HepG2 (cell line): ENCODE data around the gene TMEM204. TPM values are rescaled to one million over a fixed set of nuclear protein-coding genes. Genes with fewer than 3 reads are reported as not detected.

ENCODE experiments used
- ATAC-seq: fragments of 200-7000 bp; cut with Tn5 transposase; 3 replicates; pipeline ENCODE4 v1.9.1; 2020; ENCODE audit warnings: mild to moderate bottlenecking, moderate library complexity
- BruUV-seq: library from RNA; stranded (reverse); fragments of 400-500 nt; replicated peaks from 2 replicates; lab custom pipeline; 2021; lab: Mats Ljungman, UMichigan
- CTCF ChIA-PET: fragments of 300-600 bp; formaldehyde crosslinking; extraction: SDS; loops from one replicate; lab custom pipeline; 2021; ENCODE audit warnings: low total read pairs, inconsistent platforms, low intra/inter-chr PET ratio; lab: Yijun Ruan, JAX
- POLR2A ChIA-PET: fragments of 350-600 bp; sonication (Branson Sonifier 250); formaldehyde crosslinking; loops from one replicate; lab custom pipeline; 2020; ENCODE audit warnings: antibody characterized with exemption, inconsistent platforms; lab: Yijun Ruan, JAX
- DNase-seq: peaks from one replicate; pipeline ENCODE4 v3.0.0-alpha.2; 2015; ENCODE audit warnings: low spot score
- FAIRE-seq: peaks from 3 replicates; lab custom pipeline; 2011; peaks lifted over from hg19 to GRCh38; lab: Jason Lieb, UNC
- H2AFZ ChIP-seq: one replicate; pipeline ENCODE4 v1.6.1; 2011; ENCODE audit warnings: low read length, inconsistent platforms
- H3K27ac ChIP-seq: fragments of 300-600 bp; 3 replicates; pipeline ENCODE4 v1.8.0; 2011; ENCODE audit warnings: mixed run types, mild to moderate bottlenecking, mixed read lengths, low read length, inconsistent platforms; ENCODE audit not compliant: insufficient read depth; ENCODE audit errors: extremely low read length
- H3K27me3 ChIP-seq, 2 experiments: fragments of 200-600 bp in 1 of 2; 2 replicates in 1 of 2; 3 replicates in 1 of 2; pipeline versions ENCODE4 v1.6.0 to v1.8.0; 2011; ENCODE audit warnings: low read length in 2 of 2, mild to moderate bottlenecking in 2 of 2, moderate library complexity in 2 of 2, inconsistent platforms in 1 of 2; ENCODE audit not compliant: insufficient read depth in 2 of 2, control insufficient read depth in 1 of 2
- H3K36me3 ChIP-seq, 2 experiments: fragments of 200-600 bp in 1 of 2; replicated peaks in 1 of 2; 2 replicates in 1 of 2; 3 replicates in 1 of 2; pipeline versions ENCODE4 v1.5.1 to v1.8.0; 2011; ENCODE audit warnings: low read length in 2 of 2, inconsistent platforms in 1 of 2; ENCODE audit not compliant: insufficient read depth in 2 of 2, control insufficient read depth in 1 of 2
- H3K4me1 ChIP-seq: 2 replicates; pipeline ENCODE4 v1.5.1; 2012; ENCODE audit warnings: low read length, inconsistent platforms; ENCODE audit not compliant: insufficient read depth
- H3K4me2 ChIP-seq: 2 replicates; pipeline ENCODE4 v1.6.0; 2011; ENCODE audit warnings: low read depth, low read length, inconsistent platforms
- H3K4me3 ChIP-seq, 3 experiments: fragments of 200-600 bp in 1 of 3; sonication (generic), shearing (Covaris generic) in 1 of 3; replicated peaks in 1 of 3; 2 replicates each; pipeline ENCODE4 v1.5.1; 2011 to 2016; ENCODE audit warnings: low read length in 3 of 3, inconsistent platforms in 2 of 3, low read depth in 2 of 3, mild to moderate bottlenecking in 2 of 3, control low read depth in 1 of 3, mixed read lengths in 1 of 3; ENCODE audit not compliant: insufficient read depth in 1 of 3
- H3K79me2 ChIP-seq: one replicate; pipeline ENCODE4 v1.6.1; 2011; ENCODE audit warnings: low read length, inconsistent platforms; ENCODE audit not compliant: insufficient read depth
- H3K9ac ChIP-seq: 2 replicates; pipeline ENCODE4 v1.6.0; 2011; ENCODE audit warnings: mild to moderate bottlenecking, low read depth, low read length, inconsistent platforms; ENCODE audit not compliant: insufficient read depth
- H3K9me3 ChIP-seq: 2 replicates; pipeline ENCODE4 v1.5.1; 2012; ENCODE audit warnings: mild to moderate bottlenecking, low read length
- H4K20me1 ChIP-seq: 2 replicates; pipeline ENCODE4 v1.6.0; 2011; ENCODE audit warnings: inconsistent platforms, mild to moderate bottlenecking, low read length, moderate library complexity; ENCODE audit not compliant: insufficient read depth
- AGO2 ChIP-seq: fragments of 200-400 bp; formaldehyde crosslinking; optimal IDR thresholded peaks from 2 replicates; pipeline ENCODE3; 2017; ENCODE audit warnings: mild to moderate bottlenecking, low read depth, low read length, moderate library complexity
- CENPX ChIP-seq: sonication (generic); formaldehyde crosslinking; IDR thresholded peaks from 2 replicates; pipeline ENCODE4 v1.9.0; 2021; ENCODE audit warnings: mild to moderate bottlenecking, missing genetic modification reagents, moderate library complexity
- RBFOX2 ChIP-seq: fragments of 200-400 bp; formaldehyde crosslinking; IDR thresholded peaks from 2 replicates; pipeline ENCODE4 v1.6.1; 2017; ENCODE audit warnings: low read depth, mild to moderate bottlenecking, low read length
- XRCC5 ChIP-seq: fragments of 200-400 bp; formaldehyde crosslinking; optimal IDR thresholded peaks from 2 replicates; pipeline ENCODE3; 2017; ENCODE audit warnings: mild to moderate bottlenecking, low read length
- WGBS: methylation state at CpG from one replicate; pipeline ENCODE4 v1.1.6; 2017; ENCODE audit warnings: low lambda C conversion rate; 5-methylcytosine and 5-hydroxymethylcytosine counted together
- in situ Hi-C: cut with HindIII; loops from 2 replicates; pipeline ENCODE4 v1.10.0; 2017; ENCODE audit warnings: low pct_unique_long_range_greater_than_20kb; ENCODE audit not compliant: extremely low pct_ligation_motif_present
- intact Hi-C: fragments of 100-400 bp; cut with micrococcal nuclease; formaldehyde crosslinking; loops from one replicate; pipeline ENCODE4 v1.10.0; 2022; ENCODE audit not compliant: unreplicated experiment
- polyA plus RNA-seq, 8 experiments: library from polyadenylated mRNA; depleted of rRNA in 3 of 8; stranded (reverse) in 7 of 8; unstranded in 1 of 8; fragments of >200 nt; fragmentation: Illumina TruSeq in 4 of 8; extraction: Trizol in 4 of 8; gene quantifications; 2 replicates each; pipeline versions ENCODE4 v1.2.1 to v1.2.3, GENCODE V29; 2011 to 2016; ENCODE audit warnings: low read depth in 4 of 8, missing spikeins in 1 of 8, mixed read lengths in 1 of 8; ENCODE audit not compliant: insufficient read depth in 1 of 8
- total RNA-seq, 5 experiments: library from RNA; depleted of rRNA; stranded (reverse); fragments of >200 nt; fragmentation: Illumina TruSeq; extraction: Trizol; gene quantifications; 2 replicates each; pipeline ENCODE4 v1.2.3, GENCODE V29; 2016; ENCODE audit warnings: low read depth in 1 of 5
- TF ChIP-seq, protein P1 (sequence below): IDR thresholded peaks from 2 replicates; pipeline ENCODE4 v1.6.1; 2016; ENCODE audit warnings: mild to moderate bottlenecking

TMEM204 gene
- total and polyA plus RNA-seq, 2 of the 13 experiments (the other 11 are each of a cell fraction or from before 2014, with no cell fraction given), result not detected

DNA sequence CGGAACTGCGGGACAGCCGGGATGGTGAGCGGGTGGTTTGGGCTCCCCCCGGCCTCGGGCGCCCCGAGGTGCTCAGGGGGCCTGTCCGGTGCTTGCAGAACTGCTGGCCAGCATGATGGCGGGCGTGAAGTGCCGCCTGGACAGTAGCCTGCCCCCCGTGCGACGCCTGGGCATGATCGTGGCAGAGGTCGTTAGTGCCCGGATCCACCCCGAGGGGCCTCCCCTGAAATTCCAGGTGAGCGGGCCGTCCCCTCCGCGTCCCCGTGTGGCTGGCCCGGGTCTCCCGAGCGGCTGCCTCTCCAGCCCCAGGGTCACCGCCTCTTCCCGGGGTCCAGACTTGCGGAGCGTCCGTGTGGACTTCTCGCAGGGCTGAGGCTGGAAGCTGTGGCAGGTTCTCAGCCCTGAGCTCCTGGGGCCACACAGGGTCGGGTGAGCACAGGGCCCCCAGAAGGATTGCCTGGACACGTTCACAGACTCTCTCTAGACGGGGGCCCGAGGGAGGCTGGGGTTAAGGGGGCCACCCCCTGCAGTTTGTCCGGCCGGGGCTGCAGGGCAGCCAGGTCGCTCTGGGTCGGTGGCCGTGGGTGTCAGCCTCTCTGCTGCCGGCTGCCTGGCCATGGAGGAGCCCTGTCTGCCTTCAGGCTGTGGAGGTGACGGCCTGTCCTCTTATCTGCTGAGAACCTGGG lies 32.9 kb upstream of the TMEM204 start:
- no peaks in the 10 kb centered on the region for H3K9me3 ChIP-seq
- H3K36me3 ChIP-seq, result peaks cover 8 to 34% of the 10 kb centered on the region in 2 experiments; a peak in 2 of 5 replicates
- no peak overlapping the region for H3K4me2 ChIP-seq
- no peaks in the 10 kb centered on the region for H4K20me1 ChIP-seq
- WGBS, result 100% methylated on average over 10 of the region's 44 CpGs
- BruUV-seq, result no TSS peak
- no peak for ATAC-seq
- intact Hi-C loops, result no loop called here
- H3K27me3 ChIP-seq, result no peaks in the 10 kb centered on the region
- no peak for FAIRE-seq
- H2AFZ ChIP-seq, result no peak overlapping the region
- TF ChIP-seq, protein P1, sequence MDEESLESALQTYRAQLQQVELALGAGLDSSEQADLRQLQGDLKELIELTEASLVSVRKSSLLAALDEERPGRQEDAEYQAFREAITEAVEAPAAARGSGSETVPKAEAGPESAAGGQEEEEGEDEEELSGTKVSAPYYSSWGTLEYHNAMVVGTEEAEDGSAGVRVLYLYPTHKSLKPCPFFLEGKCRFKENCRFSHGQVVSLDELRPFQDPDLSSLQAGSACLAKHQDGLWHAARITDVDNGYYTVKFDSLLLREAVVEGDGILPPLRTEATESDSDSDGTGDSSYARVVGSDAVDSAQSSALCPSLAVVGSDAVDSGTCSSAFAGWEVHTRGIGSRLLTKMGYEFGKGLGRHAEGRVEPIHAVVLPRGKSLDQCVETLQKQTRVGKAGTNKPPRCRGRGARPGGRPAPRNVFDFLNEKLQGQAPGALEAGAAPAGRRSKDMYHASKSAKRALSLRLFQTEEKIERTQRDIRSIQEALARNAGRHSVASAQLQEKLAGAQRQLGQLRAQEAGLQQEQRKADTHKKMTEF (CRISPR knock-in tag), result no peak
- no peak for TF ChIP-seq XRCC5
- TF ChIP-seq AGO2, result peak; percentile 22
- peak; percentile 22 for TF ChIP-seq RBFOX2
- H3K4me3 ChIP-seq, result no peak overlapping the region
- no peaks in the 10 kb centered on the region for H3K4me1 ChIP-seq
- ChIA-PET CTCF (no interaction called here), POLR2A (no interaction called here)
- no peak overlapping the region for H3K27ac ChIP-seq
- in situ Hi-C loops, result no loop called here
- no peak overlapping the region for H3K9ac ChIP-seq
- H3K79me2 ChIP-seq, result no peaks in the 10 kb centered on the region
- no peak for DNase-seq

DNA sequence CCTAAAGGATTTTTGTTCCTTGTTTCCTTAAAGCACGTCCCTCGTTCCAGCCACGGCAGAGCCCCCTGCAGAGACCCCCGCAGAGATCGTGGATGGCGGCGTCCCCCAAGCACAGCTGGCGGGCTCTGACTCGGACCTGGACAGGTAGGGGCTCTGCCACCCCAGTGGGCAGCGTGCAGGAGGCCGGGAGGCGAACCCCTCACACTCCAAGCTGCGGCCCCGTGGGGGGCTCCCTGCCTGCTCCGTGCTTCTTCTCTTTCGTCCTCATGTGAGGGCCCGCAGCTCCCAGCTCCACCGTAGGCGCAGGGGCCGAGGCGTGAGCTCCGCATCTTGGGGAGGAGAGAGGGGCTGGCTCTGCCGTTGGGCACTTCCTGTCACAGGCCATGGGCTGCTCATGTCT lies 31.8 kb upstream of the TMEM204 start:
- FAIRE-seq, result no peak
- Histone ChIP-seq H3K79me2 (no peaks in the 10 kb centered on the region), H3K27me3 (no peaks in the 10 kb centered on the region), H4K20me1 (no peaks in the 10 kb centered on the region), H2AFZ (no peak overlapping the region), H3K4me3 (no peak overlapping the region), H3K4me2 (no peak overlapping the region), H3K36me3 (peaks cover 8 to 30% of the 10 kb centered on the region in 2 experiments; a peak in 2 of 5 replicates), H3K9ac (no peak overlapping the region)
- POLR2A ChIA-PET, result no interaction called here
- in situ Hi-C loops, result no loop called here
- WGBS, result 100% methylated on average over 9 of the region's 23 CpGs
- no peak for DNase-seq
- intact Hi-C loops, result no loop called here
- ATAC-seq, result no peak
- no peak for TF ChIP-seq CENPX (CRISPR knock-in tag)
- TF ChIP-seq AGO2, result peak; percentile 48
- TF ChIP-seq, all 625 proteins: peak for 1
- Histone ChIP-seq H3K27ac (no peak overlapping the region), H3K4me1 (no peaks in the 10 kb centered on the region), H3K9me3 (no peaks in the 10 kb centered on the region)
- BruUV-seq, result no TSS peak
- CTCF ChIA-PET, result no interaction called here
